NCI-H187 (cell line): Measurements from ENCODE around the gene MFGE8.

ENCODE experiments used
- DNase-seq, 2 experiments: peaks; one replicate each; lab custom pipeline; 2025; lab: John Stamatoyannopoulos, UW

MFGE8 gene

GRCh38 chr15:88872706-88873105 lies 40.5 kb downstream of the MFGE8 start:
- no peak for DNase-seq

GRCh38 chr15:88872106-88872505 lies 41.1 kb downstream of the MFGE8 start:
- DNase-seq = no peak

DNA sequence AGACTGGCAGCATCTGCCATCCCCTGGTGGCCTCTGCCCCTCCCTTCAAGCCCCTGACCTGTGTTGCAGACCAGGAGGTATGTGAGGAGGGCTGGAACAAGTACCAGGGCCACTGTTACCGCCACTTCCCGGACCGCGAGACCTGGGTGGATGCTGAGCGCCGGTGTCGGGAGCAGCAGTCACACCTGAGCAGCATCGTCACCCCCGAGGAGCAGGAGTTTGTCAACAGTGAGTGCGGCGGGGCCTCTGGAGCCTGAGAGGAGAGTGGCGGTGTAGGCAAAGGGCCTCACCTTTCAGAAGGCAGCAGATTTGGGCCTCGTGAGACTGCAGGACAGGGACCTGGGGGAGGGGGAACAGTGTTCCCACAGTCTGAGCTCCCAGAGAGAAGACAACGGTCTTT lies 41.9 kb downstream of the MFGE8 start:
- DNase-seq = no peak

- DNase-seq = no peak
These were observed 46.8 kb downstream of the MFGE8 start for GRCh38 chr15:88866295-88866881.

DNA sequence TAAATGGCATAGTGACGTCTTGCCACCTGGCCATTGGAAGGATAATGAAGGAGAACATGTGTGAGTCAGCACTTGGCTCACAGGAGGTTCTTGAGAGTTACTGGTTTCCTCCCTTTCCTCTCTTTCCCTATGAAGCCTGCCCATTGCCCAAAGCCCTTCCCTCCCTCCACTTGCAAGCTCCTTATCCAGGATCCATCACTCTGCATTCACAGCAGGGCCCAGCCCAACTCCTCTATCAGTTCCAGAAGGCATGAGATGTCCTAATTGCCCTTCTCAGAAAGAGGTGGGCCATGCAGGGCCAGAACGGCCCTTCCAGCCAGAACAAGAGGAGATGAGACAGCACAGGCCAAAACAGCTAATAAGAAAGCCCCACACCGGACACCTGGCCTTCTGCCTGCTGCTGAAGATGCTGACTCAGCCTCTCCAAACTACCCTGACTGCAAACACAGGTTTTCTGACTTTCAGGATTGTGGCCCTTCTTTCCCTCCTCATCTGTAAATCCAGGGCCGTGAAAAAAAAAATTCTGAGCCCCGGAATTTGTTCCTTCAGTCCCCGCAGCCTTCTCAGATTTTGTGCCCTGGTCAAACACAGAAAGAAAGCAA lies 47.6 kb downstream of the MFGE8 start:
- DNase-seq = no peak

DNA sequence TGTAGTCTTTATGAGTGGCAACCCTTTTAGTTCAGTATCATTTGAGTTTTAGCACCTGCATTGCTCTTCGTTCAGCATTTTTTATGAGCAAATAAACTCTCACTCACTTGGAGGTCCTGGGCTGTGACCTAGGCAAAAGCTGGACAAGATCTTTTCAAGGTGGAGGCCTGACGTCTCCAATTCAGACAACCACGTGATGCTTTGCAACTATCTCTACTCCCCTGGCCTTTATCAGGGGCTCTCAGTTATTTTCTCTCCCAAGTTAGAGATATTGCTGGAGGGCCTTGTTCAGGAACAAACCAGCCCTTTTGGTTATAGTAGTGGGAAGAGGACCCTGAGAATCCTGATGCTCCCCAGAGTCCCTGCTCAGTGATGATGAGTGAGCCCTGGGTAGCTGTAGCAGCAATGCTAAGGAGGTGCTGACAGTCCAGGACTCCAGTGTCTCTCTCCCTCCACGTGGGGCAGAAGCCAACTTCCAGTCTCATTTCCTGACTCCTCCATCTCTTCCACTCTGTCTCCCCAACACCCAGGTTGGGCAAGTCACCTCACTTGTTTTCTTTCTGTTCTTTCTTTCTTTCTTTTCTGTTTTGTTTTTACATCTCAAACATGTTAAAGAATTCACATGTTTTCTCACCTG lies 48.2 kb downstream of the MFGE8 start:
- no peak for DNase-seq

DNA sequence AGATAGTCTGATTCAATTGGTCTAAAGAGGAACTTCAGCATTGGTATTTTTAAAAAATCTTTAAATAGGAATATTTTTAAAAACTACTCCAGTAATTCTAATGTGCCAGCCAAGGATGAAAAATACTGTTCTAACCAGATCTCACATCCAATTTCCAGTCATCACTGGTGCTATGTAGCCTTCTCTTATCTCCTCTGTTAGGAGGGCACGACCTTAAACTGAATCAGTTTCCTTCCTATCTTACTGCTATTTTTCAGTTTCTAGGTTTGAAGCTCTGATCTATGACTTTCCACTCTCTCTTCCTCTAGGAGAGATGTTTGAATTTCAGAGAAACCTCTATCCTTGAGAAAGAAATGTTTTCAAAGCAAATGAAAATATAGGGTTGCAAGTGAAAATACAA lies 49.8 kb downstream of the MFGE8 start:
- no peak for DNase-seq

- no peak for DNase-seq
These were observed 53.0 kb downstream of the MFGE8 start for GRCh38 chr15:88860212-88860611.

- DNase-seq = no peak
These were observed 53.6 kb downstream of the MFGE8 start for GRCh38 chr15:88859550-88859949.

- no peak for DNase-seq
These were observed 54.2 kb downstream of the MFGE8 start for GRCh38 chr15:88858934-88859333.

DNA sequence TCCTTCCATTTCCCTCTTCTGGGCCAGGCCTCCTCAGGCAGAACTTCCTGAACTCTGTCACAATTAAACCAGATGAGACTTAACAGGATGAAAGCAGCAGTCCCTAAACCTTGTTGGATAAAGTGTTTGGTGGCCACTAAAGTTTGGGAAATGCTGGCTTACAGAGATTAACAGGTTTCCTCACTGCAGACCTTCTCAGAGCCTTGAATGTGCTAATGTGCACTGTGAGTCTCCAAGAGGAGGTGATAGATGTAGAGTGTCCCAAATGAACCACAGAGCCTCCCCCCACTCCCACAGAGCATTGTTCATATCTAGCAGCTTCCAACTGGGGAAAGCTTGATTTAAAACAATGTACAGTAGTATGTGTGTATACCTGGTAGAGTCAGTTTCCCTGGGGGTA lies 60.7 kb downstream of the MFGE8 start:
- DNase-seq = no peak

GRCh38 chr15:88849376-88850072 lies 63.7 kb downstream of the MFGE8 start:
- DNase-seq = no peak
